Activated T-cell treated with anti-CD3 and anti-CD28 coated beads for 48 hours (primary cell): ENCODE measurements around the gene PPP1R14B.
A peak's percentile ranks its signal among the peaks of the same experiment; 100 is the strongest.

ENCODE experiments used
- DNase-seq: peaks from one replicate; pipeline ENCODE4 v3.0.0-alpha.2; 2020; ENCODE audit warnings: low read depth

Gene PPP1R14B

DNA sequence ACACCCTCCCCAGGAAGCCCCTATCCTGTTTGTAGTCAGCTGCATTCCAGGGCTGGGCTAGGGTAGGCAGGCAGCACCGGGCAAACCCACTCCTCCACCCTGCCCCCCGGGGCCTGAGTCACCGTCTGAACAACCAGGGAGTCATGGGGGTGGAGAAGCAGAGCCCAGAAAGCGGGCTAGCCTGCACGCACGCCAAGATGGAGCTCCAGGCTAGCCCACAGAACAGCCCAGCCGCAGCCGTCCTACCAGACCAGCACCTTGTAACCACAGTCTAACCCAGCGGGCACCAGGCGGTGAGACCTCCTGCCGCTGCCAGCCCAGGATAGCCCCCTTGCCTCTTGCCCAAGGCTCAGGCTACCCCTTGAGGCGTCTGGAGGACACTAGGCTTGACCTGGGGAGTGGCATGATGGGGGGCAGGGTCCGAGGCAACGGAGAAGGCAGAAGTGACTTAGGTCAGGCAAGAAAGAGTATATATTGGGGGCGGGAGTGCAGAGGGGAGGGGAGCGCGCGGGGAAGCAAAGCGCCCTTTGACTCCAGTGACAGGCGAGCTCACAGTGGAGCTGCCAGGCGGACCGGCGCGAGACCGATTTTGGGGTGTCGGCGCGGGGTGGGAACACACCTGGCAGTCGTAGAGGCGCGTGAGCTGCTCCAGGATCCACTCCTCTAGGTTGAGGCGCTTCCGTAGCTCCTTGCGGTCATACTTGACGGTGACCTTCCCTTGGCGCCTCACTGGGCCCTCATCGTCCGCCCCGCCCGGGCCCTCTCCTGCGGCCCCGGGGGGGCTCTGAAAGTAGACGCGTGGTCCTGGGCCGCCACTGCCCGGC lies 734 bp downstream of the PPP1R14B start:
- DNase-seq, result peak; percentile 76

DNA sequence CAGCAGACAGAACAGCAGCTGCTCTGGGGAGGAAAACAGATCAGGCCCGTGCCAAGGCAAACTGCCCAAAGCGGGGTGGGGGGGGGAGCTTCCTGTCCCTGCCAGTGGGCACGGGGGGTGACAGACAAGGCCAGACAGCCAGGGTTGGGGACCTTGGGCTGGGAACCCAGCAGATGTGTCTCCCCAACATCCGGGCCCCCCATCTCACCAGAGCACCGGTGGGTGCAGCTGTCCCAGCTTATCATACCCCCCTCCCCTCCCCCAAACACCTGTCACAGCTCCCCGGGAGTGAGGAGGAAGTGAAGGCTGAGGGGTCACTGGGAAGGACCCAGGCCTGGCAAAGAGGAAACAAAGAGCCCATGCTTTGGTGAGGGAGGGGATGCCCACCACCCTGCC lies 1.3 kb downstream of the PPP1R14B start:
- DNase-seq, result no peak

DNA sequence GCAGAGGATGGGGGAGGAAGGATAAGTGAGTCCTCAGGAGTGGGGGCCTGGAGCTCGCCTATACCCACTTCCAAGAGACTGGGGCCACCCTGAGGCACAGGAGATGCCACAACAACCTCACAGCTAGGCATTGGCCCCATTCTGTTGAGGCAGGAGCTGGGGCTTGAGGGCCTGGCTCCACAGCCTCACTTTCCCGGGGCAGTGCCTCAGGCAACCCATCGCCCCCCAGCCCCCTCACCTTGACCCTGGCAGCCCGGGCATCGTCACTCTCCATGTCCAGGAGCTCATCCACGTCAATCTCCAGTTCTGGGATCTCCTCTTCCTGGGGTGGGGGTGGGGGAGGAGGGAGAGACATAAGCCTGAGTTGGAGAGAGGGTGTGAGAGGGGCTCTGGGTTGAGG lies 1.8 kb downstream of the PPP1R14B start:
- DNase-seq, result no peak

DNA sequence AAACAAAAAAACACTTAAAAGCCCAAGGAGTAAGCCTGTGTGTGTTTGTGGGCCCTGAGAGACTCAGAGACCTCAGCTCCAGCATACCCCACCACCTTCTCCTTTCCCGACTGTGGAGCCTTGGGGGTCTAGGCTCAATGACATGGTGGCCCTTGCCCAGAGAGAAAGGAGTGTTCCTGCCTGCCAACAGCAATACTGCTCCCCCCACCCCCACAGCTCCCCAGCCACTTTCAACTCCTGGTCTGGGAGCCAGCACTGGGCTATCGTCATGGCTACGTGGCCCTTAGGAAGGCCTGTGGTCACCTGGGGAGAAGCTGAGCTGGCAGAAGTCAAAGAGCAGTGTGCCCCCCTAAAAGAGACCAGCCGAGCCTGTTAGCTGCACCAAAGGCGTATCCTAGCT lies 2.6 kb downstream of the PPP1R14B start:
- DNase-seq, result no peak

- no peak for DNase-seq
Measured at GRCh38 chr11:64243236-64243854, 3.4 kb downstream of the PPP1R14B start.

DNA sequence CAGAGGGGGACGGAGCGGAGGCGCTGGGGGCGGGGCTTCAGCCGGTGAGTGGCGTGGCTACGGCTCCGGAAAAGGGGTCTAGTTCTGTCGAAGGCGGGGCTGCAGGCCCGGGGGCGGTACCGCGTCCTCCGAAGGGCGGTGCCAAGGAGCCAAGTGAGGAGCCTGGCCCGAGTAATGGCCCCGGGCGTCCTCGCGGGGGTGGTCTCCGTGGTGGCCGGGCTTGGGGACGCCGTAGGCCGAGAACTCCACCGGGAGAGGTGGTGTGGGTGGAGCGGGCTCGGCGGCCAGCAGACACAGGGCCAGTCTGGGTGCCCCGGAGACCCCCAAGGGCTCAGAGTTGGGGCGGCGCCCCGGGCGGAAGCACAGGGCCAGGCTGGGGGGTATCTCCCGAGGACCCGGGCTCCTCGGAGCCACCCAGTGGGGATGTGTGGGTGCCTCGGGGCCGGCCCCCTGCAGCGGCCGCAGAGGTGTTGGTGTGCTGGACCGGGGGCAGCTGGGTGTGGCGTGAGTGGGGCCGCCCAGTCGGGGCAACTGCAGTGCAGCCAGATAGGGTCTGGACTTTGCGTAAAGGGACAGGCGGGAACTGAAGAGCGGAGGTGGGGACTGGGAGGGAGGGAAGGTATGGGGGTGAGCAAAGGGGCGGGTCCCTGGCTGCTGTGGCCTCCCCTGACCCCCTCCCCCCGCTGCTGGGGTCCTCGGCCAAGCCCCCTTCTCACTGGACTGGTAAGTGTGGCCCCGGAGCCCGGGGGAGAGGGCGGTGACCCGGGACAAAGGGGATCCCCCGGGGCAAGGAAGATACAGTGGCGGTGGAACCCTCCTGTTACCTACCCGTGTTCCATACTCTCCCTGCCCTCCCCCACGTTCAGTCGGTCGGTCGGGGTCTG lies 5.0 kb downstream of the PPP1R14B start:
- no peak for DNase-seq

- peak; percentile 100 for DNase-seq
Measured at GRCh38 chr11:64241241-64241490, 5.6 kb downstream of the PPP1R14B start.

DNA sequence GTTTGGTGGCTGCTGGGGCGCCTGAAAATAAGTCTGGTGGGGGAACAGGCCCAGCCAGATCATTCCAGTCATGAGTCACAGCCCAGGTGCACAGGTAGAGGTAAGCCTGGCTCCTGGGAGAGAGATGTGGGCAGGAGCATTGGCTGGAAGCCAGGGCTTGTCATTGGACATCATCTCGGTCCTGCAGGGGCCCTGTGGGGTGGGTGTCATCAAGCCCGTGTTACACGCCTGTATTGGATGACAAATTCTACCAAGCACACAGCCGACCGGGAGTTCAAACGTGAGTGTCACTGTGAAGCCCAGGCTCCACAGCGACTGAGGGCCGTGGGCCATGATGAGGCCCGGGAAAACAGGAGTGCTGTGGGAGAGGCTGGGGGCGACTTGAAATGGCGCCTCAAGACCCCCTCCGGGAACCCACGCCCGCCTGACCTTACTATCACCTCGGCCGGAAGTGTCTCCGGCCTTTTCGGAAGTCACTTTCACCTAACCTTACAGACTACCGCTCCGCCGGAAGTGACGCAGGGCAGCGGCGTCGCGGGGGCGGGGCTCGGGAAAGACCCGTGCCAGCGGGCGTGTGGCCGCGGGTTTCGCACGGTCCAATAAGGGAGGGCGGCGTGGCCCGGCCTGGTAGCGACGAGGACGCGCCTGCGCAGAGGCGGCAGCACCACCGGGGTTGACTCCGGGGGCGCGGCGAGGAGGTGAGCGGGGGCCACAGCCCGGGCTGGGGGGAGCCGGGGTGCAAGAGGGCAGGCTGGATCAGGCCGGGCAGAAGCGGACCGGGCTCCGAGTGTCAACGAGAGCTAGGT lies 6.1 kb downstream of the PPP1R14B start, which contains the start of gene FKBP2:
TSS of gene FKBP2 (plus strand) at position 661 of the 806 bp plus-strand sequence. CDS start 1,293 bp downstream, outside the sequence.
- peak; percentile 99 for DNase-seq

- no peak for DNase-seq
Measured at GRCh38 chr11:64239662-64240434, 6.9 kb downstream of the PPP1R14B start.

GRCh38 chr11:64238999-64239398 lies 7.7 kb downstream of the PPP1R14B start:
- DNase-seq, result no peak

GRCh38 chr11:64238076-64238475 lies 8.7 kb downstream of the PPP1R14B start:
- DNase-seq, result no peak

DNA sequence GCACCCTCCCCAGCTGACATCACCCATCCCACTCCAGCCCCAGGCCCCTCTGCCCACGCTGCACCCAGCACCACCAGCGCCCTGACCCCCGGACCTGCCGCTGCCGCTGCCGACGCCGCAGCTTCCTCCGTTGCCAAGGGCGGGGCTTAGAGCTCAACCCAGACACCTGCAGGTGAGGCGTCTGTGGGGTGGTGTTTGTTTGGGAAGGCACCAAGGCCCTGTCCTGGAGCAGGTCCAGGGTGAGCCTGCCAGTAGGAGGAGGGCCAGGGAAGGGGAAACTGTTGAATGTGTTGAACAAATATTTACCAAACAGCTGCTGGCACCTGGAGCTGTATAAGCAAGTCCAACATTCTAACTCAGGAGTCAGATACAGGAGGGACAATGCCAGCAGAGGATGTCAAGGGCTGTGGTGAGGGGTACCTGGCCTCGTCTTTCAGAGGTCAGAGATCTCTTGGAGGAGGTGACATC lies 9.2 kb downstream of the PPP1R14B start:
- no peak for DNase-seq

GRCh38 chr11:64235437-64236161 lies 11.1 kb downstream of the PPP1R14B start:
- DNase-seq, result no peak

DNA sequence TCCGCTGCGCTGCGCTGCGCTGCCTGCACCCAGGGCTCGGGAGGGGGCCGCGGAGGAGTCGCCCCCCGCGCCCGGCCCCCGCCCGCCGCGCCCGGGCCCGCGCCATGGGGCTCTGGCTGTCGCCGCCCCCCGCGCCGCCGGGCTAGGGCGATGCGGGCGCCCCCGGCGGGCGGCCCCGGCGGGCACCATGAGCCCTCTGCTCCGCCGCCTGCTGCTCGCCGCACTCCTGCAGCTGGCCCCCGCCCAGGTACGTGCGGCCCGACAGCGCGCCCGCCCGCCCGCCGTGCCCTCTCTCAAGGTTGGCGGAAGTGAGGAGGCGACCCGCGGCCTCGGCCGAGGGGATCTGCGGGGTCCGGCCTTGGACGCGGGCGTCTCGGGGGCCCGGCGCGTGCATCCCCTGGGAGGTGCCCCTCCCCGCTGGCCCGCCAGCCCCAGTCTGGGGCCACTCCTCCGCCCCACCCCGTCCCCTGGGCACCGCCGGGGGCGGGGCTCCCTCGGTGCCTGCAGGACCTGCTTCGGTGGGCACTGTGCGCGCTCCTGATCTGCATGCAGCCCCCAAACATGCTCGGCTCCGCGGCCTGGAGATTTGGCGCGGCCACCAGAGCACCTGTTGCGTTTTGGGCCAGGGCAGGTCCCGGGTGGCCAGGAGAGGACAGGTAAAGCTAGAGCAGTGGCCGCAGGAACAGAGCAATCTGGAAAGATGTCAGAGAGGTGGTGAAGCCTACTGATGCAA lies 11.9 kb downstream of the PPP1R14B start:
- DNase-seq, result no peak

- peak; percentile 69 for DNase-seq
Measured at GRCh38 chr11:64233913-64234586, 12.7 kb downstream of the PPP1R14B start, which contains the start of gene VEGFB. VEGFB (plus strand) TSS chr11:64234584; CDS start chr11:64234834, 250 bp downstream.

GRCh38 chr11:64232967-64233315 lies 13.8 kb downstream of the PPP1R14B start:
- DNase-seq, result no peak

- no peak for DNase-seq
Measured at GRCh38 chr11:64232182-64232966, 14.4 kb downstream of the PPP1R14B start.

- DNase-seq, result no peak
Measured at GRCh38 chr11:64231546-64231945, 15.2 kb downstream of the PPP1R14B start.
